ENCODE measurements around the gene BSG.

DNA sequence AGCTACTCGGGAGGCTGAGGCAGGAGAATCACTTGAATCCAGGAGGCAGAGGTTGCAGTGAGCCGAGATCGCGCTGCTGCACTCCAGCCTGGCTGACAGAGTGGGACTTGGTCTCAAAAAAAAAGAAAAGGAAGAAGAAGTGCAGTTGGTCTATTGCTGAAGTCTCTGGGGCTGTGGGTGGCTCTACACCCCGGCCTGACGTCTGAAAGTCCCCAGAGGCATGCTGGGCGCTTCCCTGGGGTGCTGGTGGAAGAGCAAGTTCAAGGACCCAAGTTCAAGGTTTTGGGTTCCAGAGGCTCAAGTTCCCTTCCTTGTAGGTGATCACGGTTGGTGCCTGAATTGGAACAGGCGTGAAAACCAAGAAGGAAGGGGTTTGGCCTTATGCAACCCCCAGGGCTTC, 21.1 kb downstream of the BSG start:
- TF ChIP-seq, protein P1, sequence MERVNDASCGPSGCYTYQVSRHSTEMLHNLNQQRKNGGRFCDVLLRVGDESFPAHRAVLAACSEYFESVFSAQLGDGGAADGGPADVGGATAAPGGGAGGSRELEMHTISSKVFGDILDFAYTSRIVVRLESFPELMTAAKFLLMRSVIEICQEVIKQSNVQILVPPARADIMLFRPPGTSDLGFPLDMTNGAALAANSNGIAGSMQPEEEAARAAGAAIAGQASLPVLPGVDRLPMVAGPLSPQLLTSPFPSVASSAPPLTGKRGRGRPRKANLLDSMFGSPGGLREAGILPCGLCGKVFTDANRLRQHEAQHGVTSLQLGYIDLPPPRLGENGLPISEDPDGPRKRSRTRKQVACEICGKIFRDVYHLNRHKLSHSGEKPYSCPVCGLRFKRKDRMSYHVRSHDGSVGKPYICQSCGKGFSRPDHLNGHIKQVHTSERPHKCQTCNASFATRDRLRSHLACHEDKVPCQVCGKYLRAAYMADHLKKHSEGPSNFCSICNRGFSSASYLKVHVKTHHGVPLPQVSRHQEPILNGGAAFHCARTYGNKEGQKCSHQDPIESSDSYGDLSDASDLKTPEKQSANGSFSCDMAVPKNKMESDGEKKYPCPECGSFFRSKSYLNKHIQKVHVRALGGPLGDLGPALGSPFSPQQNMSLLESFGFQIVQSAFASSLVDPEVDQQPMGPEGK (tag by site-specific recombination; IDR thresholded peaks at IDR 0.05) = no peak
- no peak for TF ChIP-seq ZBTB20 (tag by site-specific recombination; IDR thresholded peaks at IDR 0.05)
